GM12872 (cell line): Measurements from ENCODE around the gene SLC37A4.
A peak's percentile ranks its signal among the peaks of the same experiment; 100 is the strongest.

Source experiments
- TF ChIP-seq, protein P1 (sequence below): IDR thresholded peaks from 3 replicates; pipeline ENCODE4 v1.5.1; 2011; ENCODE audit warnings: low read depth, mild to moderate bottlenecking, low read length, moderate library complexity; ENCODE audit not compliant: insufficient read depth

Gene SLC37A4

DNA sequence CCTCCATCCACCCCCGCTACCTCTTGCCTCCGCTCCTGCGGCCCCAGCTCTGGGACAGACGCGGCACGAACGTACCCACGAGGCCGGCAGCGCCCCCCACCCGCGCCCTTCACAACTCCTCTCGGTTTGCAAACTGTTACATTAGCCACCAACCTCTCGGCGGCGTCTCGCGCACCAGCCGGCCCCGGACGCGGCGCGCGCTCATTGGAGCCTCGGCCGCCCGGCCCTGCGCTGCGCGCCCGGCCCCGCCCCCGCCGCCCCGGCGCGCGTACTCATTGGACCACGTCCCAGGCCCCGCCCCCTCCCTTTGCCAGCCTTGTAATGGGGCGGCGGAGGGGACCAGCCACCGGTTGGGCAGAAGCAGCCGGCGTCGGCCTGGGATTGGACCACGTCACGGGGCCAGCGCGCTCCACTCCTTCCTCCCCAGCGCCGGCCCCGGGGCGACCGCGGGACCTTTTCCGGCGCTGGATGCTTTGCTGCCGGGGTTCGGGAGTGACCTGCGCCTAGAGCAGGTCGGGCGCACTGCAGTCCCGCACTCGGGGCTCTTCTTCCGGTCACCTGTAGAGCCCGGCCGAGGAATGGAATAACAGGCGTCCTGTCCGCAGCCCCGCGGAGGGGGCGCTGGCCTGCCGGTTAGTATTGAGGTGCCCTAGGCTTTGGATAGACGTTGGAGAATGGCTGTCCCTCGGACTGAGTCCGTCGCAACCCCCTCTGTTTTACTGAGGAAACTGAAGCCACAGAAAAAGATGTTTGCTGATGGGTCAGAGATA, 26.5 kb upstream of the SLC37A4 start, which contains the start of gene HYOU1:
Gene HYOU1 (minus strand): TSS at position 206 of the 770 bp plus-strand sequence. CDS start 1,045 bp downstream, outside the sequence.
- TF ChIP-seq, protein P1, sequence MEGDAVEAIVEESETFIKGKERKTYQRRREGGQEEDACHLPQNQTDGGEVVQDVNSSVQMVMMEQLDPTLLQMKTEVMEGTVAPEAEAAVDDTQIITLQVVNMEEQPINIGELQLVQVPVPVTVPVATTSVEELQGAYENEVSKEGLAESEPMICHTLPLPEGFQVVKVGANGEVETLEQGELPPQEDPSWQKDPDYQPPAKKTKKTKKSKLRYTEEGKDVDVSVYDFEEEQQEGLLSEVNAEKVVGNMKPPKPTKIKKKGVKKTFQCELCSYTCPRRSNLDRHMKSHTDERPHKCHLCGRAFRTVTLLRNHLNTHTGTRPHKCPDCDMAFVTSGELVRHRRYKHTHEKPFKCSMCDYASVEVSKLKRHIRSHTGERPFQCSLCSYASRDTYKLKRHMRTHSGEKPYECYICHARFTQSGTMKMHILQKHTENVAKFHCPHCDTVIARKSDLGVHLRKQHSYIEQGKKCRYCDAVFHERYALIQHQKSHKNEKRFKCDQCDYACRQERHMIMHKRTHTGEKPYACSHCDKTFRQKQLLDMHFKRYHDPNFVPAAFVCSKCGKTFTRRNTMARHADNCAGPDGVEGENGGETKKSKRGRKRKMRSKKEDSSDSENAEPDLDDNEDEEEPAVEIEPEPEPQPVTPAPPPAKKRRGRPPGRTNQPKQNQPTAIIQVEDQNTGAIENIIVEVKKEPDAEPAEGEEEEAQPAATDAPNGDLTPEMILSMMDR, result 0 out of 3 replicates have a peak, but pooled peaks have one; percentile 21

DNA sequence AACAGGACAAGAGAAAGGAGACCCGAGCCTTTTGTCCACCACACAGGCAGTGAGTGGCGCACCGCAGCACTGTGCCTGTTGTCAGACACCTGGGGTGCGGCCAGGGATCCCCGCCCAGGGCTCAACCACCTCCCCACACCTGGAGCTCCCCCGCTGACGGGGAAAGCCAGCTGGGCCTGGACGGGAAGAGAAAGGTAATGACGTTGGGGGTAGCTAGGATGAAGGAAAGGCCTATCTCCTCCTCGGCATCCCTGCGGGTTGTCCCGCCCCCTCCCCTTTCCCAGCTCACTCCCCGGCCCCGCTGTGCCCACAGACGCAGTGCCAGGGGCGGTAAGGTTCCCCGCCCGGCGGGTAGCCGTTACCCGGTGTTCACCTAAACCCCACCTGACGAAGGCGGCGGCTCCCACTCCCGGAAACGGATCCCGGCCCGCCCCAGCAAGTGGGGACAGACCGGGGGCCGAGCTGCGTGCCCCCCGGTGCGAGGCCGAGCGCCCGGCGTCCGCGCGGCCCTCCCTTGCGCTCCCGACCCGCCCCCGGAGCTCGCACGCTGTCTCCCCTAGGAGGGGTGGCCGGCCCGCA, 25.8 kb upstream of the SLC37A4 start:
- TF ChIP-seq, protein P1, result no peak

DNA sequence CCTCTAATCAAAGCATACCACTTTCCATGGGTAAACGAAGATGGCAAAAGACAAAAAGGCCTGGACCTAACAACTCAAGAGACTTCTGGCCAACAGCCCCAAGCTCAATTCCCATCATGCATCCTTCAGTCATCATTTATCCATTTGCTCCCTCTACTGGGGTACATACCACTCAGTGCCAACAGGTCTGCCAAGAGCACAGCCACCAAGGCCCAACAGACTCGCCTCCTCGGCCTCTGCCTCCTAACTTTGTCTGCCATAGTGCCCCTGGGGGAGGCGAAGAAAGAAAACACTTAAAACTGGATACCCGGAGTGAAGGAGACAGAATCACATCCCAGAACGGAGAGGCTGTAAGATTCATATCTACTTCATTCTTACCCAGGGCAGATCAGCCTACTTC, 25.2 kb upstream of the SLC37A4 start:
- TF ChIP-seq, protein P1, result peak; percentile 33; the same call in 1 of the 3 replicates

DNA sequence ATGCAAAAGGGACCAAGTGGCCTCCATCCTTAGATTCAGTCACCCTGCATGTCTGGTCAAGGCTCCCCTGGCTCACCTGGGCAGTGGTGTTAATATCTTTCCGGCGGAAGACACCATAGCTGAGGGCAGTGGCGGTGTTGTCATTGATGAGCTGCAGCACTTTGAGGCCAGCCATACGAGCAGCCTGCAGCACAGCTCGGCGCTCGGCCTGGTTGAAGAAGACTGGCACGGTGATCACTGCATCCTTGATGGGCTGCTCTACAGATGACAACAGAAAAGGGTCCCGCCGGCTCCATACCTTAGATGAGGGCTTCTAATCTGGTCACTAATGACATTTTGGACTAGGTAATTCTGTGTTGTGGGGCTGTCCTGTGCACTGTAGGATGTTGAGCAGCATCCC, 23.7 kb upstream of the SLC37A4 start:
- TF ChIP-seq, protein P1, result no peak

DNA sequence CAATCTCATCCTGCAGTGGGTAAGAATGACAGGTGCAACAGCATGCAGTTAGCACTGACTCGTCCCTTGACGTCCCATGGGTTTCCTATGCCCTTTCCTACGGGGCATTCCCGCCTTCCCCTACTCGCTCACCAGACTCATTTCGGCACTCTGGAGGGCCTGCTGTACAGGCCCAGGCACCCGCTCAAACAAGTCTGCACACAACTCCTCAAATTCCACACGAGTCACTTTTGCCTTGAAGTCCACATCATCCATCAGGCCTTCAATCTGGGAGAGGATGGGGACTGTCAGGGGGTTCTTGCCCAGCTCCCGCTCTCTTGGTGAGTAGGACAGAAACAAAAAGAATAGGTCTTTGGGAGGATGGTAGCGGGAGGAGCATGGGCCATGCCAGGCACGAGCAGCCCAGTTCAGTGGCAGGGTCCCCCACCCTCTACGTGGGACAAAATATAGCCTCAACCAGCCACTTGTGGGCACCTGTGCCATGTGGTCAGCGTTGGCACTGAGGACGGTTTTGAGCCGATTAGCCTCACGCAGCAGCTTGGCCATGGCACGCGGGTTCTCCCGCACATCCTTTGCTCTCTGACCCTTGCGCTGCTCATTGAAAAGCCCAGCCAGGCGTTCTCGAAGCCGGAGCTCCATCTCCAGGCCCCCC, 21.6 kb upstream of the SLC37A4 start:
- TF ChIP-seq, protein P1, result no peak

DNA sequence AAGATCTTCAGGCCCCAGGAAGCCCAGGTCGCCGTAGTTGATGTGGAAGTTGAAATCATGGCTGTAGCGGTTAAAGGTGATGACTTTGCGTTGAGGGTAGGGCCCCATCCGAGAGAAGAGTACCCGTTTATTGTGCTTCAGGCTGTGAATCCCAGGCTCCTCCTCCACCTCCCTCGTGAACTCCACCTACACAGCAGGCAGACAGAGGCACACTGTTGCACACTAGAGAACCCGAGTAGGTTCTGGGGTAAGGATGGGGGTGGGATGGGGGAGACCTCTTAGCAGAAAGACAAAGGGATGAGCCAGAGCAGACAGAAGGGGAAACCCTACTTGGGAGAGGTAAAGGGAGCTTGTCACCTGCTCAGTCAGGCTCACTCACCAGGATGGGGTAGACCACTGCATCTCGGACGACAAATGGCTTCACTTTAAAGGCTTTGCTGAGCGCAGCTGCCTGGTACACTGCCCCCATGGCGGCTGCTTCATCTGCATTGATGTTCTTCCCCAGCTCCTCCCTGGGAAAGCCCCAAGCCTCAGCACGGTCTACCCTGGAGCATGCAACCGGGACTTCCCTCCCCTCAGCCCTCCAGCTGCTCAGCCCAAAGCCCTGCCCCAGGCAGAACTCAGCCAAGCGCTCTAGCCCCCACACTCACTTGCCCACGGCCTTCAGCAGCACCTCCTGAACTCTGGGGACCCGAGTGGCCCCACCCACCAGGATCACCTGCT, 20.9 kb upstream of the SLC37A4 start:
- TF ChIP-seq, protein P1, result no peak

DNA sequence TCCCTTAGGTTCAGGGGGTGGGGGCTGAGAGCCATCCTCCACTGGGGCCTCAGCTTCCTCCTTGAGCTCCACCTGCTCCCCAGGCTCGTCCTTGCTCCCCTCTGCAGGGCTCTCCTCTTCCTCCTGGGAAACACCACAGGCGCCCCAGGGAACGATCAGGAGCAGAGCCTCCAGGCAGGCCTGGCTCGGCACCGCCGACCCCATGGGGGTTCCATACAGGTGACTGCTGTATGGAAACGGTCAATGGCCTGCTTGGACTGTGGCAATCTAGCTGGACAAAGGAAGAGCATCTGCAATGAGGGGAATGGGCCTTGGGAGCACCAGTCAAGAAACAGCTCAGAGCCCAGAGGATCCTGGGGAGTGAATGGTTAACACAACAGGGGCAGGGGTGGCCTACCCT, 18.4 kb upstream of the SLC37A4 start:
- TF ChIP-seq, protein P1, result no peak
